ENCODE measurements around the gene SCML2.

DNA sequence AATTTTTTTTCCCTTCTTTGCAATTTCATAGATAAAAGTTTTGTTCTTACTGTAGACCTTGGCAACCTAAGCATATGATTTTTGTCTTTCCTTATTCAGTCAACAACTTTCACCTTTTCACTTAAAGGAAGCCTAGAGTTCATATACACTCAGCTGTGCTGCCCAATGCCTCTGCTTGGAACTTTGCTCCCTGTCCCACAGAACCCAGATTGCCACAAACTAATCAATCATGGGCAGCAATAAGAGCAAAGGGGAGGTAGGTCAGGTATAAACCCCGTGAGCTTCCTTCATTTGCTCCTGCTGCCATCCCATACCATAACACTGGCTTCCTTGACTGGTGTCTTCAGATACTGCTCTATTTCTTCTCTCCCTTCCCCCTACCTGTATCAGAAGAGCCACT lies 82.8 kb downstream of the SCML2 start:
- no peak for TF ChIP-seq POLR2AphosphoS5 (IDR thresholded peaks at IDR 0.05)
- TF ChIP-seq, protein P1, sequence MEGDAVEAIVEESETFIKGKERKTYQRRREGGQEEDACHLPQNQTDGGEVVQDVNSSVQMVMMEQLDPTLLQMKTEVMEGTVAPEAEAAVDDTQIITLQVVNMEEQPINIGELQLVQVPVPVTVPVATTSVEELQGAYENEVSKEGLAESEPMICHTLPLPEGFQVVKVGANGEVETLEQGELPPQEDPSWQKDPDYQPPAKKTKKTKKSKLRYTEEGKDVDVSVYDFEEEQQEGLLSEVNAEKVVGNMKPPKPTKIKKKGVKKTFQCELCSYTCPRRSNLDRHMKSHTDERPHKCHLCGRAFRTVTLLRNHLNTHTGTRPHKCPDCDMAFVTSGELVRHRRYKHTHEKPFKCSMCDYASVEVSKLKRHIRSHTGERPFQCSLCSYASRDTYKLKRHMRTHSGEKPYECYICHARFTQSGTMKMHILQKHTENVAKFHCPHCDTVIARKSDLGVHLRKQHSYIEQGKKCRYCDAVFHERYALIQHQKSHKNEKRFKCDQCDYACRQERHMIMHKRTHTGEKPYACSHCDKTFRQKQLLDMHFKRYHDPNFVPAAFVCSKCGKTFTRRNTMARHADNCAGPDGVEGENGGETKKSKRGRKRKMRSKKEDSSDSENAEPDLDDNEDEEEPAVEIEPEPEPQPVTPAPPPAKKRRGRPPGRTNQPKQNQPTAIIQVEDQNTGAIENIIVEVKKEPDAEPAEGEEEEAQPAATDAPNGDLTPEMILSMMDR (IDR thresholded peaks at IDR 0.05), result no peak
